ENCODE measurements around the gene LYZL1.

DNA sequence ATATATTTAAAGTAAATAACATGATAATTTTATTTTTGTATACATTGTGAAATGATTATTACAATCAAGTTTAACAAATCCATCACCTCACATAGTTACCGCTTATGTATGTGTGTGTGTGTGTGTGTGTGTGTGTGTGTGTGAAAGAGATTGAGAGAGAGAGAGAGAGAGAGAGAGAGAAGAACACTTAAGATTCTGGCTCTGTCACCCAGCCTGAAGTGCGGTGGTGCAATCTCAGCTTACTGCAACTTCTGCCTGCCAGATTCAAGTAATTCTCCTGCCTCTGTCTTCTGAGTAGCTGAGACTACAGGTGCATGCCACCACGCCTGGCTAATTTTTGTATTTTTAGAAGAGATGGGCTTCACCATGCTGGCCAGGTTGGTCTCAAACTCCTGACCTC, 17.8 kb downstream of the LYZL1 start:
- TF ChIP-seq, protein P1, sequence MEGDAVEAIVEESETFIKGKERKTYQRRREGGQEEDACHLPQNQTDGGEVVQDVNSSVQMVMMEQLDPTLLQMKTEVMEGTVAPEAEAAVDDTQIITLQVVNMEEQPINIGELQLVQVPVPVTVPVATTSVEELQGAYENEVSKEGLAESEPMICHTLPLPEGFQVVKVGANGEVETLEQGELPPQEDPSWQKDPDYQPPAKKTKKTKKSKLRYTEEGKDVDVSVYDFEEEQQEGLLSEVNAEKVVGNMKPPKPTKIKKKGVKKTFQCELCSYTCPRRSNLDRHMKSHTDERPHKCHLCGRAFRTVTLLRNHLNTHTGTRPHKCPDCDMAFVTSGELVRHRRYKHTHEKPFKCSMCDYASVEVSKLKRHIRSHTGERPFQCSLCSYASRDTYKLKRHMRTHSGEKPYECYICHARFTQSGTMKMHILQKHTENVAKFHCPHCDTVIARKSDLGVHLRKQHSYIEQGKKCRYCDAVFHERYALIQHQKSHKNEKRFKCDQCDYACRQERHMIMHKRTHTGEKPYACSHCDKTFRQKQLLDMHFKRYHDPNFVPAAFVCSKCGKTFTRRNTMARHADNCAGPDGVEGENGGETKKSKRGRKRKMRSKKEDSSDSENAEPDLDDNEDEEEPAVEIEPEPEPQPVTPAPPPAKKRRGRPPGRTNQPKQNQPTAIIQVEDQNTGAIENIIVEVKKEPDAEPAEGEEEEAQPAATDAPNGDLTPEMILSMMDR (IDR thresholded peaks at IDR 0.05; ENCODE audit: low read depth, low read length), result no peak
- TF ChIP-seq POLR2A (IDR thresholded peaks at IDR 0.05; ENCODE audit: extremely low read depth, insufficient read length), result no peak

All from NB4 (cell line).